Uterus (tissue), 4 donors: ENCODE data around the gene LDLRAD4. TPM values are rescaled to one million over a fixed set of nuclear protein-coding genes. Genes with fewer than 3 reads are reported as not detected.
"Not testable (repeated sequence)": the region's sequence is repeated elsewhere in the genome, so short reads cannot be mapped to it uniquely, and the experiment has no call there.

Source experiments
- DNase-seq, 2 donors: peaks; one replicate each; pipeline ENCODE4 v3.0.0-alpha.2; 2019 to 2020
- H3K27ac ChIP-seq, 2 donors: fragments of 200-600 bp; sonication (generic); 1 replicate in 1 of 2; 2 replicates in 1 of 2; pipeline ENCODE4 v1.5.1; 2016 to 2018
- H3K27me3 ChIP-seq, 2 donors: fragments of 200-600 bp; sonication (generic); one replicate each; pipeline ENCODE4 v1.5.1; 2018 to 2019; ENCODE audit warnings: control low read depth in 1 of 2
- H3K36me3 ChIP-seq, 2 donors: fragments of 200-600 bp; sonication (generic); one replicate each; pipeline ENCODE4 v1.5.1; 2019; ENCODE audit warnings: control low read depth in 1 of 2
- H3K4me1 ChIP-seq, 2 donors: fragments of 200-600 bp; sonication (generic); one replicate each; pipeline ENCODE4 v1.5.1; 2018 to 2019; ENCODE audit warnings: control low read depth in 1 of 2
- H3K4me3 ChIP-seq, 2 donors: fragments of 200-600 bp; sonication (generic); 1 replicate in 1 of 2; 2 replicates in 1 of 2; pipeline ENCODE4 v1.5.1; 2018 to 2019; ENCODE audit warnings: mild to moderate bottlenecking in 1 of 2
- H3K9me3 ChIP-seq, 2 donors: fragments of 200-600 bp; sonication (generic); one replicate each; pipeline ENCODE4 v1.5.1; 2019; ENCODE audit warnings: control low read depth in 1 of 2
- CTCF ChIP-seq, 4 experiments: fragments of 200-600 bp in 2 of 4; fragments of 450-650 bp in 2 of 4; sonication (generic) in 2 of 4; IDR thresholded peaks; one replicate each; pipeline ENCODE4 v1.5.1; 2016 to 2019; ENCODE audit warnings: antibody characterized with exemption in 4 of 4, mild to moderate bottlenecking in 2 of 4, moderate library complexity in 1 of 4
- POLR2A ChIP-seq, 2 donors: fragments of 450-650 bp; IDR thresholded peaks; one replicate each; pipeline ENCODE4 v1.6.1; 2016; ENCODE audit warnings: antibody characterized with exemption in 2 of 2, mild to moderate bottlenecking in 1 of 2, moderate library complexity in 1 of 2
- intact Hi-C: fragments of 100-400 bp; cut with DNase I; formaldehyde crosslinking; loops from one replicate; pipeline ENCODE4 v1.15.1; 2023; ENCODE audit warnings: low total_unique reads
- total RNA-seq, 4 donors: library from RNA; depleted of rRNA in 3 of 4; stranded (reverse); fragments of >200 nt in 3 of 4; gene quantifications; one replicate each; pipeline versions ENCODE4 v1.1.0 to v1.2.4, GENCODE V29; 2014 to 2023
- donor health status: DM: yes; HTN: yes; CAD: no.

The LDLRAD4 gene
- total RNA-seq, 4 donors from 2014 or later, result 23.8 to 82.2 (median 39.3) TPM

GRCh38 chr18:13661779-13662256 lies 443.3 kb downstream of the LDLRAD4 start:
- Histone ChIP-seq H3K9me3 (no peaks in the 10 kb centered on the region), H3K27me3 (no peaks in the 10 kb centered on the region), H3K36me3 (no peaks in the 10 kb centered on the region), H3K4me3 (no peak overlapping the region), H3K27ac (no peak overlapping the region), H3K4me1 (no peaks in the 10 kb centered on the region)
- DNase-seq, result no peak
- intact Hi-C loops, result no loop called here
- TF ChIP-seq CTCF (IDR thresholded peaks at IDR 0.05), result no peak
- TF ChIP-seq POLR2A (IDR thresholded peaks at IDR 0.05), result no peak

GRCh38 chr18:13672657-13673056 lies 454.1 kb downstream of the LDLRAD4 start:
- H3K4me3 ChIP-seq, result no peak overlapping the region
- H3K4me1 ChIP-seq, result no peaks in the 10 kb centered on the region
- H3K36me3 ChIP-seq, result no peaks in the 10 kb centered on the region
- DNase-seq, result no peak
- no peaks in the 10 kb centered on the region for H3K27me3 ChIP-seq
- TF ChIP-seq CTCF (IDR thresholded peaks at IDR 0.05), result no peak
- no peak for TF ChIP-seq POLR2A (IDR thresholded peaks at IDR 0.05)
- H3K9me3 ChIP-seq, result no peaks in the 10 kb centered on the region
- no peak overlapping the region for H3K27ac ChIP-seq
- intact Hi-C loops, result no loop called here

- H3K36me3 ChIP-seq, result no peaks in the 10 kb centered on the region
- no peak overlapping the region for H3K4me3 ChIP-seq
- TF ChIP-seq CTCF (IDR thresholded peaks at IDR 0.05) (no peak), POLR2A (IDR thresholded peaks at IDR 0.05) (no peak)
- DNase-seq, result no peak
- intact Hi-C loops, result no loop called here
- no peaks in the 10 kb centered on the region for H3K27me3 ChIP-seq
- H3K4me1 ChIP-seq, result no peaks in the 10 kb centered on the region
- no peak overlapping the region for H3K27ac ChIP-seq
- no peaks in the 10 kb centered on the region for H3K9me3 ChIP-seq
Observed at GRCh38 chr18:13676471-13676870, 457.9 kb downstream of the LDLRAD4 start.

- H3K4me1 ChIP-seq, intact Hi-C loops, H3K9me3 ChIP-seq, DNase-seq, H3K27ac ChIP-seq, H3K27me3 ChIP-seq, H3K36me3 ChIP-seq, H3K4me3 ChIP-seq: not testable (repeated sequence)
Observed at GRCh38 chr18:13677350-13677749, 458.8 kb downstream of the LDLRAD4 start.

- Histone ChIP-seq H3K27me3 (no peaks in the 10 kb centered on the region), H3K4me3 (no peak overlapping the region), H3K4me1 (no peaks in the 10 kb centered on the region), H3K27ac (no peak overlapping the region), H3K9me3 (no peaks in the 10 kb centered on the region), H3K36me3 (no peaks in the 10 kb centered on the region)
- DNase-seq, result peak in 1 of 2 donors; percentile 31
- TF ChIP-seq CTCF (IDR thresholded peaks at IDR 0.05) (peak in 3 of 4 experiments; percentile 16 to 44 (median 25)), POLR2A (IDR thresholded peaks at IDR 0.05) (no peak)
- intact Hi-C loops, result no loop called here
Observed at GRCh38 chr18:13680612-13681011, 462.1 kb downstream of the LDLRAD4 start.

GRCh38 chr18:13681701-13682100 lies 463.1 kb downstream of the LDLRAD4 start:
- Histone ChIP-seq H3K27me3 (no peaks in the 10 kb centered on the region), H3K4me1 (no peaks in the 10 kb centered on the region), H3K27ac (no peak overlapping the region), H3K9me3 (no peaks in the 10 kb centered on the region), H3K4me3 (no peak overlapping the region), H3K36me3 (no peaks in the 10 kb centered on the region)
- intact Hi-C loops, result no loop called here
- no peak for TF ChIP-seq CTCF (IDR thresholded peaks at IDR 0.05)
- DNase-seq, result no peak
